Astrocyte (in vitro differentiated cells and primary cell): ENCODE data around the gene ACMSD.

ENCODE experiments used
- EZH2 ChIP-seq: IDR thresholded peaks from 2 replicates; pipeline ENCODE4 v1.6.1; 2012; ENCODE audit warnings: mild to moderate bottlenecking, low read length, inconsistent platforms; ENCODE audit not compliant: insufficient read depth
- TF ChIP-seq, protein P1 (sequence below): IDR thresholded peaks from 2 replicates; pipeline ENCODE4 v1.5.1; 2011; ENCODE audit warnings: low read depth, mild to moderate bottlenecking, inconsistent platforms, low read length, moderate library complexity; ENCODE audit not compliant: insufficient read depth

DNA sequence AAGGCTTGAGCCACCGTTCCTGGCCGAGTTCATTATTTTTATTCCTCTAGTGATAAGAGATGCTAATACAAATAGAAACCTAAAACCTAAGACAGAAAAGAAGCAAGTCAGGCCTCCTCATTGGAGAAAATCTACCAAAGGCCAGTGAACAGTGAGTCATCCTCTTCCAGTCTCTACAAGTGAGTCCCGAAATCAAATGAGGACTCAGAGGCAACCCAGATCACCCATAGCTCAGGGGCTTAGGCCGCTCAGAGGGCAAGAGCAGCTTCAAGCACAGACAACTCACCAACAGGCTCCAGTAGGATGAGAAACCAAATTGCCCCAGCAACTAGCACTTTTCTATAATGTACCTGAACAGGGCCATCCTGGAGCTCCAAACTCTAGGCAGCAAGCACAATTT is 42.7 kb upstream of the ACMSD start:
- TF ChIP-seq, protein P1, sequence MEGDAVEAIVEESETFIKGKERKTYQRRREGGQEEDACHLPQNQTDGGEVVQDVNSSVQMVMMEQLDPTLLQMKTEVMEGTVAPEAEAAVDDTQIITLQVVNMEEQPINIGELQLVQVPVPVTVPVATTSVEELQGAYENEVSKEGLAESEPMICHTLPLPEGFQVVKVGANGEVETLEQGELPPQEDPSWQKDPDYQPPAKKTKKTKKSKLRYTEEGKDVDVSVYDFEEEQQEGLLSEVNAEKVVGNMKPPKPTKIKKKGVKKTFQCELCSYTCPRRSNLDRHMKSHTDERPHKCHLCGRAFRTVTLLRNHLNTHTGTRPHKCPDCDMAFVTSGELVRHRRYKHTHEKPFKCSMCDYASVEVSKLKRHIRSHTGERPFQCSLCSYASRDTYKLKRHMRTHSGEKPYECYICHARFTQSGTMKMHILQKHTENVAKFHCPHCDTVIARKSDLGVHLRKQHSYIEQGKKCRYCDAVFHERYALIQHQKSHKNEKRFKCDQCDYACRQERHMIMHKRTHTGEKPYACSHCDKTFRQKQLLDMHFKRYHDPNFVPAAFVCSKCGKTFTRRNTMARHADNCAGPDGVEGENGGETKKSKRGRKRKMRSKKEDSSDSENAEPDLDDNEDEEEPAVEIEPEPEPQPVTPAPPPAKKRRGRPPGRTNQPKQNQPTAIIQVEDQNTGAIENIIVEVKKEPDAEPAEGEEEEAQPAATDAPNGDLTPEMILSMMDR: no peak
- no peak for TF ChIP-seq EZH2
